Cerebellar nuclear complex (tissue), 1 donor: ENCODE measurements around the gene EIF1.

Experiments
- DNase-seq, 2 experiments: peaks; one replicate each; lab custom pipeline; 2025; lab: John Stamatoyannopoulos, UW

Gene EIF1

DNA sequence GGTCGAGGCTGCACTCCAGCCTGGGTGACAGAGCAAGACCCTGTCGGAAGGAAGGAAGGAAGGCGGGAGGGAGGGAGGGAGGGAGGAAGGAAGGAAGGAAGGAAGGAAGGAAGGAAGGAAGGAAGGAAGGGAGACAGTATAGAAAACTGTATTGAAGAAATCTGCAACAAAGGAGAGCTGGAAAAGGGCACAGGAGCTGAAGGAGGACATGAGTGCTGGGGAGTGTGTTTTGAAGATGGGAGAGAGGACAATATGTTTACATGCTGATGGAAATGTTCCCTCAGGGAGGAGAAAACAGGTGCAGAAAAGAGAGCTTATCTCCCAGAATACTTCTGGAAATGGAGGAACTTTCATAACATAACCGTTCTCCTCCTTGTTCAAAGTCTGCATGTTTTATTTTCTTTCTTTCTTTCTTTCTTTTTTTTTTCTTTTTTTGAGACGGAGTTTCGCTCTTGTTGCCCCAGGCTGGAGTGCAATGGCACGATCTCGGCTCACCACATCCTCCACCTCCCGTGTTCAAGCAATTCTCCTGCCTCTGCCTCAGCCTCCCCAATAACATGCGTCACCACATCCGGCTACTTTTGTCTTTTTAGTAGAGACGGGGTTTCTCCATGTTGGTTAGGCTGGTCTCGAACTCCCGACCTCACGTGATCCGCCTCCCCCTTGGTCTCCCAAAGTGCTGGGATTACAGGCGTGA, 48.4 kb downstream of the EIF1 start:
- no peak for DNase-seq

DNA sequence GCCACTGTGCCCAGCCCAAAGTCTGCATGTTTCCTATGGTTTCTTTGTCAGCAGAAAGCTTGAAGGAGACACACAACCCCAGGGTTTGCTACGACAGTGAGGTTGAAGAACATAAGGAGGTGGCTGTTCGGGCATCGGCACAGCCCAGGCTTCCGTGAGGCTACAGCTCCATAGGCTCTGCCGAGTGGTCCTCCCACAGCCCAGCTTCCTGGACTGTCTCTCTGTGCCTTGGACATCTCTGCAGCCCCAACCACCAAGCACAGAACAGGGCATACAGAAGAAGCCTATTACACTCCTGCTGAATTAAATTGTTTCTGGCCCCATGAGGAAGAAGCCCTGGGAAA, 49.0 kb downstream of the EIF1 start:
- DNase-seq, result no peak

DNA sequence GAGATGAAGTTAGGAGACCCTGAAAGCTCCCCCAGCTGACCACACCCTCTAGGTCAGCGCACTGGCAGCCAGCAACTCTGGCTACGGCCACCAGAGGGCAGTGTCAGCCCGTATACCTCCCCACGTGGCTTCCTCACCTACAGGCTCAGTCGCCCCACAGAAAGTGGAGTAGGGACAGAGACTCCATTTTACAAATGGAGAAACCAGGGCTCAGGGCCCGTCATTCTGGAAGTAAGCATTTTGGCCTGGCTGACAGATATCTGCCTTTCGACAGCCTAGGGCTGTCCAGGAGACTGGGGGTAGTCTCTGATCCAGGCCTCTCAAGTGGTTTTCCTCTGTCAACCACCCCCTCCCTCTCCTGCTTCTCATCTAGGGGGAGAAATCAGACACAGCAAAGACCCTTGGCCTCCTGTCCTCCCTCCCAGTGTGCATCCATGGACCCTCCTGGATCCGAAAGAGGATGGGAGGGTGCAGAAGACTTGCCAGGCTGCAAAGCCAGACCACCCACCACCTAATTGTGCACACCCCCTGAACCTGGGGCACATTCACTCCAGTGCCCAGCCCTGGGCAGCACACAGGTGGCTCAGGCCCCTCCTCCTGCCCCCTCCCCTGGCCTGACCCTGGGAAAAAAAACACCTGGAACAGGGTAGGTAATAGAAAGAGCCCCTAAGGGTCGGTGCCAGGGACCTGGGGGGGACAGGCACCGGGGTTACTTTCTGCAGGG, 49.6 kb downstream of the EIF1 start:
- peak in 1 of 2 experiments; percentile 63 for DNase-seq

DNA sequence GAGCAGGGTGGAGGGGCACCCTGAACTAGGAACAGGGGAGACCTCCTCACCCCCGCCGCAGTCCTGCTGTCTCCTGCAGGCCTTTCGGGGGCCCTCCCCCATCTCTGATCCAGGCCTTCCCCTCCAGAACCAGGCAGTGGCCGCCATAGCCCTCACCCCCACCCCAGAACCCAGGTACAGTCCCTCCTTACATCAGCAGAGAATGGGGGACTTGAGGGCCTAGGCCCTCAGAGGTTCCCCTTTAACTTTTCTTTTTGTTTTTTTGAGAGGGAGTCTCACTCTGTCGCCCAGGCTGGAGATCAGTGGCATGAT, 50.1 kb downstream of the EIF1 start:
- DNase-seq, result no peak

- DNase-seq, result no peak
Observed at GRCh38 chr17:41739661-41740352, 51.1 kb downstream of the EIF1 start.

GRCh38 chr17:41740506-41740905, 51.8 kb downstream of the EIF1 start:
- no peak for DNase-seq

- DNase-seq, result no peak
Observed at GRCh38 chr17:41741709-41742108, 53.0 kb downstream of the EIF1 start.
